HG03571 (cell line): Measurements from ENCODE around the gene SPON1.

ENCODE experiments used
- ATAC-seq: cut with Tn5 transposase; IDR thresholded peaks from one replicate; pipeline ENCODE4 v1.9.1; 2021; ENCODE audit not compliant: unreplicated experiment

The SPON1 gene

GRCh38 chr11:14179116-14179820 is 216.7 kb downstream of the SPON1 start:
- ATAC-seq: no peak

GRCh38 chr11:14181121-14181520 is 218.6 kb downstream of the SPON1 start:
- no peak for ATAC-seq

GRCh38 chr11:14182833-14183364 is 220.4 kb downstream of the SPON1 start:
- no peak for ATAC-seq

GRCh38 chr11:14184028-14184940 is 221.8 kb downstream of the SPON1 start:
- ATAC-seq: no peak

- ATAC-seq: no peak
Measured at GRCh38 chr11:14185461-14185860, 222.9 kb downstream of the SPON1 start.

- ATAC-seq: no peak
Measured at GRCh38 chr11:14186046-14186775, 223.7 kb downstream of the SPON1 start.

- no peak for ATAC-seq
Measured at GRCh38 chr11:14189874-14190273, 227.4 kb downstream of the SPON1 start.

- ATAC-seq: no peak
Measured at GRCh38 chr11:14190992-14191778, 228.7 kb downstream of the SPON1 start.

GRCh38 chr11:14193644-14194043 is 231.1 kb downstream of the SPON1 start:
- no peak for ATAC-seq

- ATAC-seq: no peak
Measured at GRCh38 chr11:14202251-14203196, 240.0 kb downstream of the SPON1 start.

- no peak for ATAC-seq
Measured at GRCh38 chr11:14203321-14203720, 240.8 kb downstream of the SPON1 start.

GRCh38 chr11:14212986-14213385 is 250.5 kb downstream of the SPON1 start:
- ATAC-seq: no peak

GRCh38 chr11:14218728-14219127 is 256.2 kb downstream of the SPON1 start:
- no peak for ATAC-seq

- no peak for ATAC-seq
Measured at GRCh38 chr11:14223636-14224288, 261.2 kb downstream of the SPON1 start.

GRCh38 chr11:14224395-14224794 is 261.9 kb downstream of the SPON1 start:
- no peak for ATAC-seq

- ATAC-seq: no peak
Measured at GRCh38 chr11:14225666-14226065, 263.1 kb downstream of the SPON1 start.

- ATAC-seq: no peak
Measured at GRCh38 chr11:14228356-14228755, 265.8 kb downstream of the SPON1 start.

- ATAC-seq: no peak
Measured at GRCh38 chr11:14229472-14229871, 266.9 kb downstream of the SPON1 start.

GRCh38 chr11:14230407-14230806 is 267.9 kb downstream of the SPON1 start:
- ATAC-seq: no peak
